Upper lobe of right lung (tissue), 1 donor: ENCODE measurements around the gene AP1AR. TPM values are rescaled to one million over a fixed set of nuclear protein-coding genes. Genes with fewer than 3 reads are reported as not detected.
A peak's percentile ranks its signal among the peaks of the same experiment; 100 is the strongest.

ENCODE experiments used
- ATAC-seq: fragments of 200-7000 bp; cut with Tn5 transposase; one replicate; pipeline ENCODE4 v1.9.1; 2020; ENCODE audit warnings: mild to moderate bottlenecking, moderate library complexity
- DNase-seq: peaks from one replicate; pipeline ENCODE4 v3.0.0-alpha.2; 2020
- H3K27ac ChIP-seq: fragments of 200-600 bp; one replicate; pipeline ENCODE4 v1.8.0; 2022
- H3K27me3 ChIP-seq: fragments of 200-600 bp; one replicate; pipeline ENCODE4 v1.8.0; 2022; ENCODE audit warnings: mild to moderate bottlenecking
- H3K36me3 ChIP-seq: fragments of 200-600 bp; one replicate; pipeline ENCODE4 v1.8.0; 2022
- H3K4me1 ChIP-seq: fragments of 200-600 bp; one replicate; pipeline ENCODE4 v1.8.0; 2022
- H3K4me3 ChIP-seq: fragments of 200-600 bp; one replicate; pipeline ENCODE4 v1.8.0; 2022; ENCODE audit warnings: mild to moderate bottlenecking
- H3K9me3 ChIP-seq: fragments of 200-600 bp; one replicate; pipeline ENCODE4 v1.8.0; 2022
- intact Hi-C: fragments of 100-400 bp; cut with DNase I; formaldehyde crosslinking; loops from one replicate; pipeline ENCODE4 v1.11.0; 2022
- total RNA-seq: library from RNA; stranded (reverse); fragmentation: NEBNext Ultra II Directional; extraction: Animal tissue kit (Norgen Biotek cat#: 25700); gene quantifications from one replicate; pipeline ENCODE4 v1.2.1, GENCODE V29; 2021
- TF ChIP-seq, protein P1 (sequence below): fragments of 200-600 bp; IDR thresholded peaks from one replicate; pipeline ENCODE4 v1.8.0; 2022; ENCODE audit warnings: antibody characterized with exemption
- donor health status: DM: no; HTN: yes; CAD: no; lungs with severe emphysema.

AP1AR gene
- total RNA-seq, 1 donor from 2014 or later: 16.6 TPM

DNA sequence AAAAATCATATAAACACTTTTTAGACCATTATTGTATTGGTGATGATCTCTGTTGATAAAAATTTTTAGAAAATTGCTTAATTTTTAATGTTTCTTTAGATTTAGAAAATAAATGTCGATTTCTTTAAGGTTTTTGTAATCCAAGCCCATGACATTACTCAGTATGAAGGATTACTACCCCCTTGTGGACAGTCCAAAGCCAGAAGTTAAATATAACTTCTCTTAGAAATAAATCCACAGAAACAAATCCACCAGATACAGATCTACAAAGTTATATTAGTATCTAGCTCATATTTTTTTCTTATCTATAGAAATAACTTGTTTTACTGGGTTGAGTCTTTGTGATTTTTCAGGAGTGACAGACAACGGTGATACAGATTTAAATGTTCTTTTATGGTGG, 35.2 kb downstream of the AP1AR start:
- no peaks in the 10 kb centered on the region for H3K4me1 ChIP-seq
- no peaks in the 10 kb centered on the region for H3K9me3 ChIP-seq
- no peak for DNase-seq
- TF ChIP-seq, protein P1, sequence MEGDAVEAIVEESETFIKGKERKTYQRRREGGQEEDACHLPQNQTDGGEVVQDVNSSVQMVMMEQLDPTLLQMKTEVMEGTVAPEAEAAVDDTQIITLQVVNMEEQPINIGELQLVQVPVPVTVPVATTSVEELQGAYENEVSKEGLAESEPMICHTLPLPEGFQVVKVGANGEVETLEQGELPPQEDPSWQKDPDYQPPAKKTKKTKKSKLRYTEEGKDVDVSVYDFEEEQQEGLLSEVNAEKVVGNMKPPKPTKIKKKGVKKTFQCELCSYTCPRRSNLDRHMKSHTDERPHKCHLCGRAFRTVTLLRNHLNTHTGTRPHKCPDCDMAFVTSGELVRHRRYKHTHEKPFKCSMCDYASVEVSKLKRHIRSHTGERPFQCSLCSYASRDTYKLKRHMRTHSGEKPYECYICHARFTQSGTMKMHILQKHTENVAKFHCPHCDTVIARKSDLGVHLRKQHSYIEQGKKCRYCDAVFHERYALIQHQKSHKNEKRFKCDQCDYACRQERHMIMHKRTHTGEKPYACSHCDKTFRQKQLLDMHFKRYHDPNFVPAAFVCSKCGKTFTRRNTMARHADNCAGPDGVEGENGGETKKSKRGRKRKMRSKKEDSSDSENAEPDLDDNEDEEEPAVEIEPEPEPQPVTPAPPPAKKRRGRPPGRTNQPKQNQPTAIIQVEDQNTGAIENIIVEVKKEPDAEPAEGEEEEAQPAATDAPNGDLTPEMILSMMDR: peak; percentile 53
- H3K36me3 ChIP-seq: peaks cover 17% of the 10 kb centered on the region
- no peak overlapping the region for H3K27ac ChIP-seq
- no peaks in the 10 kb centered on the region for H3K27me3 ChIP-seq
- ATAC-seq: no peak
- intact Hi-C loops: no loop called here
- no peak overlapping the region for H3K4me3 ChIP-seq

DNA sequence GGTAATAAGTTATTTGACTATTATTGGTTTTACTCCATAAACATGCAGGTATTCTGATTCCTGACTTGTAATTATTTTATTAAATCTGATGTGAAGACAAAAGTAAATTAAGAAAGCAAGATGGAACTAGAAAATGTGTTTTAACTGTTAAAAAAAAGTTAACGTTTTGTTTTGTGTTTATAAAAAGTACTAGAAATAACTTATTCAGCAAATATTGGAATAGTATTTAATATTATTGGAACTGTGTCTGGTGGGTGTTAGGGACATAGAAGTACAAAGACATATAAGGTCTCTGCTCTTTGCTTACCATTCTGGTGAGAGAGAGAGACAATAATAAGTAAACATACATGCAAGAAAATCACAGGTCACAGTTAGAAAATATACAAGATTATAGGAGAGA, 38.5 kb downstream of the AP1AR start:
- Histone ChIP-seq H3K36me3 (peaks cover 13% of the 10 kb centered on the region), H3K9me3 (no peaks in the 10 kb centered on the region), H3K27ac (no peak overlapping the region), H3K4me1 (peaks cover 4% of the 10 kb centered on the region), H3K27me3 (no peaks in the 10 kb centered on the region), H3K4me3 (no peak overlapping the region)
- intact Hi-C loops: no loop called here
- ATAC-seq: no peak
- no peak for DNase-seq
- TF ChIP-seq, protein P1: no peak

DNA sequence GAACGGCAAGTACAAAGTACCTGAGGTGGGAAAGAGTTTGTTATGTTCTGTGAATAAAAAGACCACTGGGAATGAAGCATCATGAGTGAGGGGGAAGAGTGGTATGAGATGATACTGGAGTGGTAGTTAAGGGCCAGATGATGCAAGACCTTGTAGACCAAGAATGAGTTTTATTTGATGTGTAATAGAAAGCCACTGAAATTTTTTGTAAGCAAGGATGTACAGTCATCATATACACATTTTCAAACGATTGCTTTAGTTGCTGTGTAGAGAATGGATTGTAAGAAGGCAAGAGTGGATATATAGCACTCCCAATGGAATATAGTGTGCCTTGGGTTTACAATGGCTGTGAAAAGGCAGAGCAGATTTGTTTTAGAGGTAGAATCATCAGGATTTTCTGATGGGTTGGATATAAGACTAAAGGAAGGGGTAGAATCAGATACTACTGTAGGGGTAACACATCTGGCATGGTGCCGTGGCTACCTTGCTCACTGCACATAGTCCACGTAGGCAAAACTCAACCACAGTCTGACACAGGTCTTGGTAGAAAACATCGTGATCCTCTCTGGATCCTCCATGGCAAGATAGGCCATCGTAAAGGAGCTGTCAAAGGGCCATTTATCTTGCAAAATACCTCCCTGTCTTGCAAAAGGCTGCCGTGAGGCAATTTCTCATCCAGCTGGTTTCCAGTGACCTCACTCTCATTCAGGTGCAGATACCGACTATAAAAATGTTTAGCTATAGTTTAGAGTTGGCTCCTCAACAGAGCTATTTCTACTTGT, 39.2 kb downstream of the AP1AR start:
- H3K4me3 ChIP-seq: no peak overlapping the region
- TF ChIP-seq, protein P1: no peak
- intact Hi-C loops: no loop called here
- H3K9me3 ChIP-seq: no peaks in the 10 kb centered on the region
- DNase-seq (no peak), ATAC-seq (no peak)
- no peak overlapping the region for H3K27ac ChIP-seq
- H3K36me3 ChIP-seq: peaks cover 5% of the 10 kb centered on the region
- H3K27me3 ChIP-seq: no peaks in the 10 kb centered on the region
- H3K4me1 ChIP-seq: peaks cover 4% of the 10 kb centered on the region

- TF ChIP-seq, protein P1: no peak
- ATAC-seq (no peak), DNase-seq (no peak)
- Histone ChIP-seq H3K9me3 (no peaks in the 10 kb centered on the region), H3K36me3 (peaks cover 4% of the 10 kb centered on the region), H3K27ac (no peak overlapping the region), H3K27me3 (no peaks in the 10 kb centered on the region), H3K4me1 (peaks cover 4% of the 10 kb centered on the region), H3K4me3 (no peak overlapping the region)
- intact Hi-C loops: no loop called here
Measured at GRCh38 chr4:112272292-112272691, 40.7 kb downstream of the AP1AR start.

DNA sequence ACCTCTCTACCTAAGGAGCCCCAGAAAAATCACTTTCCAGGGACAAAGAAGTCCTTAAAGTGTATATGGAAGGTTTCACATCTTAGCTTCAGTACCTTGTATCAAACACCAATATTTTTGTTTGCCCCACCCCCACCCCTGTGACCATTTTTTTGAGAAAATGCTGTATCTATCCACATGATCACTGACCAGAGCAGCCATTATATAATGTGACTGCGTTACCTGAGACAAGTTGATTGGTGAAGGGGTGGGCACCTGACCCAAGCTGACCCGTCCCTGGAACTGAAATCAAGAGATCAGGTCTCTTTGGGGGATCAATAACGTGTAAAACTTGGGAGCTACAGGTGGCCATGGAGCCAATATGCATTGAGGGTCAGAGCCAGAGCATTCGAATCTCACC, 43.4 kb downstream of the AP1AR start:
- Histone ChIP-seq H3K4me3 (no peak overlapping the region), H3K27ac (no peak overlapping the region), H3K36me3 (no peaks in the 10 kb centered on the region), H3K27me3 (no peaks in the 10 kb centered on the region), H3K4me1 (peaks cover 10% of the 10 kb centered on the region), H3K9me3 (no peaks in the 10 kb centered on the region)
- intact Hi-C loops: no loop called here
- TF ChIP-seq, protein P1: no peak
- DNase-seq: no peak
- ATAC-seq: no peak

DNA sequence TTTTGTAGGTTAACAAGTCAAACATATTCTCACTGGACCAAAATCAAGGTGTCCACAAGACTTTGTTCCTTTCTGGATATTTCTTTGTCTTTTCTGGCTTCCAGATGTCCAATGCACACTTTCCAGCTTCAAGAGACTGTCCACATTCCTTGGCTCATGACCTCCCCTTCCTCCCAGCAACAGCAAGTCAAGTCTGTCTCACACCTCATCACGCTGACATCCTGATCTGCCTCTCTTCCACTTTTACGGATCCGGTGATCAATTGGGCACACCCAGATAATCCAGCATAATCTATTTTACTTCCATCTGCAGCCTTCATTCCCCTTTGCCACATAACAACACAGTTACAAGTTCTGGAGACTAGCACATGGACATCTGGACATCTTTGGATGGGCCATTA, 44.5 kb downstream of the AP1AR start:
- Histone ChIP-seq H3K27ac (no peak overlapping the region), H3K4me1 (peaks cover 10% of the 10 kb centered on the region), H3K27me3 (no peaks in the 10 kb centered on the region), H3K9me3 (no peaks in the 10 kb centered on the region), H3K4me3 (no peak overlapping the region), H3K36me3 (no peaks in the 10 kb centered on the region)
- intact Hi-C loops: no loop called here
- ATAC-seq (no peak), DNase-seq (no peak)
- TF ChIP-seq, protein P1: no peak
